OCI-LY7 (cell line): ENCODE data around the gene MRPL18. TPM values are rescaled to one million over a fixed set of nuclear protein-coding genes. Genes with fewer than 3 reads are reported as not detected.

Source experiments
- BruUV-seq: library from RNA; stranded (reverse); fragments of 400-500 nt; replicated peaks from 2 replicates; lab custom pipeline; 2021; lab: Mats Ljungman, UMichigan
- CTCF ChIA-PET: fragments of 300-600 bp; sonication (Branson Sonifier 250); formaldehyde crosslinking; loops from one replicate; lab custom pipeline; 2022; ENCODE audit warnings: antibody characterized with exemption; ENCODE audit not compliant: unreplicated experiment; lab: Charles Lee
- POLR2A ChIA-PET: fragments of 300-600 bp; sonication (Branson Sonifier 250); formaldehyde crosslinking; loops from one replicate; lab custom pipeline; 2022; ENCODE audit warnings: antibody characterized with exemption; lab: Charles Lee
- DNase-seq: peaks from one replicate; pipeline ENCODE4 v3.0.0-alpha.2; 2015; ENCODE audit warnings: low spot score
- H2AFZ ChIP-seq: fragments of 200-600 bp; sonication (generic), shearing (Covaris generic); 2 replicates; pipeline ENCODE4 v1.6.1; 2014; ENCODE audit warnings: mild to moderate bottlenecking, antibody characterized with exemption, low read length, moderate library complexity
- H3K27ac ChIP-seq: fragments of 200-600 bp; sonication (generic); 2 replicates; pipeline ENCODE4 v1.5.1; 2014; ENCODE audit warnings: mixed run types, low read depth, mild to moderate bottlenecking, moderate library complexity, low read length, inconsistent platforms; ENCODE audit not compliant: poor library complexity, severe bottlenecking
- H3K36me3 ChIP-seq: fragments of 200-600 bp; sonication (generic); 2 replicates; pipeline ENCODE4 v1.6.1; 2014; ENCODE audit warnings: mild to moderate bottlenecking, antibody characterized with exemption, low read length, moderate library complexity, mixed read lengths; ENCODE audit not compliant: insufficient read depth
- H3K4me1 ChIP-seq: fragments of 200-600 bp; sonication (generic); 2 replicates; pipeline ENCODE4 v1.5.1; 2014; ENCODE audit warnings: mild to moderate bottlenecking, low read length; ENCODE audit not compliant: insufficient read depth, poor library complexity, severe bottlenecking
- H3K4me2 ChIP-seq: fragments of 200-600 bp; sonication (generic); 2 replicates; pipeline ENCODE4 v1.6.1; 2014; ENCODE audit warnings: mild to moderate bottlenecking, low read length
- H3K4me3 ChIP-seq: fragments of 200-600 bp; sonication (generic); 2 replicates; pipeline ENCODE4 v1.5.1; 2014; ENCODE audit warnings: mild to moderate bottlenecking, low read depth, low read length; ENCODE audit not compliant: poor library complexity, severe bottlenecking
- H3K79me2 ChIP-seq: fragments of 200-600 bp; sonication (generic); 2 replicates; pipeline ENCODE4 v1.6.1; 2016; ENCODE audit warnings: low read depth, mild to moderate bottlenecking, low read length, moderate library complexity, mixed read lengths; ENCODE audit not compliant: insufficient read depth
- H3K9me2 ChIP-seq: fragments of 200-600 bp; sonication (generic); 2 replicates; pipeline ENCODE4 v1.6.1; 2016; ENCODE audit warnings: mild to moderate bottlenecking, low read length, mixed read lengths; ENCODE audit not compliant: insufficient read depth
- H3K9me3 ChIP-seq: fragments of 200-600 bp; sonication (generic); 2 replicates; pipeline ENCODE4 v1.6.1; 2014; ENCODE audit warnings: mild to moderate bottlenecking, mixed run types, low read length, mixed read lengths
- H4K20me1 ChIP-seq: fragments of 200-600 bp; sonication (generic); 2 replicates; pipeline ENCODE4 v1.6.1; 2014; ENCODE audit warnings: mild to moderate bottlenecking, antibody characterized with exemption, low read length, moderate library complexity, mixed read lengths; ENCODE audit not compliant: insufficient read depth
- EZH2phosphoT487 ChIP-seq: fragments of 200-600 bp; sonication (generic); IDR thresholded peaks from 2 replicates; pipeline ENCODE4 v1.6.1; 2018; ENCODE audit warnings: low read depth, borderline replicate concordance, mild to moderate bottlenecking, mixed run types, antibody characterized with exemption, low read length, moderate library complexity, mixed read lengths
- intact Hi-C: fragments of 100-400 bp; cut with micrococcal nuclease; formaldehyde crosslinking; loops from one replicate; pipeline ENCODE4 v1.10.0; 2022; ENCODE audit not compliant: unreplicated experiment
- small RNA-seq: library from RNA; depleted of rRNA; stranded (forward); fragments of <200 nt; gene quantifications from one replicate; pipeline ENCODE3, GENCODE V24; 2014
- total RNA-seq, 2 experiments: library from RNA; depleted of rRNA in 1 of 2; stranded (reverse); fragments of >200 nt in 1 of 2; shearing (Covaris generic) in 1 of 2; gene quantifications; 2 replicates each; pipeline ENCODE4 v1.2.3, GENCODE V29; 2014 to 2022
- TF ChIP-seq, protein P1 (sequence below): fragments of 200-600 bp; sonication (generic); conservative IDR thresholded peaks from 2 replicates; pipeline ENCODE4 v1.5.1; 2014; ENCODE audit warnings: mild to moderate bottlenecking, antibody characterized with exemption, low read length, moderate library complexity, mixed read lengths

Gene MRPL18
- total RNA-seq, 2 experiments from 2014 or later = 117 to 128 TPM

- intact Hi-C loops = no loop called here
- POLR2A ChIA-PET = no interaction called here
- Histone ChIP-seq H3K36me3 (no peaks in the 10 kb centered on the region), H4K20me1 (no peaks in the 10 kb centered on the region), H3K9me2 (no peaks in the 10 kb centered on the region), H3K27ac (no peak overlapping the region), H2AFZ (no peak overlapping the region), H3K9me3 (peaks cover 6% of the 10 kb centered on the region; the same call in 1 of the 2 replicates), H3K4me3 (no peak overlapping the region), H3K79me2 (no peaks in the 10 kb centered on the region), H3K4me2 (no peak overlapping the region), H3K4me1 (no peaks in the 10 kb centered on the region)
- TF ChIP-seq EZH2phosphoT487 = no peak
- TF ChIP-seq, protein P1, sequence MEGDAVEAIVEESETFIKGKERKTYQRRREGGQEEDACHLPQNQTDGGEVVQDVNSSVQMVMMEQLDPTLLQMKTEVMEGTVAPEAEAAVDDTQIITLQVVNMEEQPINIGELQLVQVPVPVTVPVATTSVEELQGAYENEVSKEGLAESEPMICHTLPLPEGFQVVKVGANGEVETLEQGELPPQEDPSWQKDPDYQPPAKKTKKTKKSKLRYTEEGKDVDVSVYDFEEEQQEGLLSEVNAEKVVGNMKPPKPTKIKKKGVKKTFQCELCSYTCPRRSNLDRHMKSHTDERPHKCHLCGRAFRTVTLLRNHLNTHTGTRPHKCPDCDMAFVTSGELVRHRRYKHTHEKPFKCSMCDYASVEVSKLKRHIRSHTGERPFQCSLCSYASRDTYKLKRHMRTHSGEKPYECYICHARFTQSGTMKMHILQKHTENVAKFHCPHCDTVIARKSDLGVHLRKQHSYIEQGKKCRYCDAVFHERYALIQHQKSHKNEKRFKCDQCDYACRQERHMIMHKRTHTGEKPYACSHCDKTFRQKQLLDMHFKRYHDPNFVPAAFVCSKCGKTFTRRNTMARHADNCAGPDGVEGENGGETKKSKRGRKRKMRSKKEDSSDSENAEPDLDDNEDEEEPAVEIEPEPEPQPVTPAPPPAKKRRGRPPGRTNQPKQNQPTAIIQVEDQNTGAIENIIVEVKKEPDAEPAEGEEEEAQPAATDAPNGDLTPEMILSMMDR = no peak
- DNase-seq = no peak
- no TSS peak for BruUV-seq
- CTCF ChIA-PET = no interaction called here
These were observed 54.7 kb downstream of the MRPL18 start for GRCh38 chr6:159844737-159845645.

Small RNA genes lying within 50 kb of the gene (small RNA-seq; reads per million reads assigned to genes)
- 60.5 reads per million, percentile 98 among the genes with 10 or more reads in this experiment for gene SNORA20
- gene SNORA29 = not detected

Other genes with a start within 250 kb of the MRPL18 start
- 29.7 and 36.4 TPM in 2 replicates for gene SOD2, start 97.2 kb upstream of the MRPL18 start, total RNA-seq (2014; rRNA removed; shearing (Covaris generic))
- gene SOD2, start 97.2 kb upstream of the MRPL18 start, total RNA-seq (2022) = 49.2 and 51.8 TPM in 2 replicates
- gene WTAP, start 63.0 kb upstream of the MRPL18 start, total RNA-seq (2014; rRNA removed; shearing (Covaris generic)) = 93.3 and 99.3 TPM in 2 replicates
- 115 and 117 TPM in 2 replicates for gene WTAP, start 63.0 kb upstream of the MRPL18 start, total RNA-seq (2022)
- gene ACAT2, start 28.4 kb upstream of the MRPL18 start, total RNA-seq (2014; rRNA removed; shearing (Covaris generic)) = 39.4 and 42.4 TPM in 2 replicates
- 90.1 and 110 TPM in 2 replicates for gene ACAT2, start 28.4 kb upstream of the MRPL18 start, total RNA-seq (2022)
- 319 and 321 TPM in 2 replicates for gene TCP1, start 865 bp upstream of the MRPL18 start, total RNA-seq (2014; rRNA removed; shearing (Covaris generic))
- 340 and 386 TPM in 2 replicates for gene TCP1, start 865 bp upstream of the MRPL18 start, total RNA-seq (2022)
- gene PNLDC1, start 9.8 kb downstream of the MRPL18 start, total RNA-seq (2014; rRNA removed; shearing (Covaris generic)) = not detected in 2 replicates
- gene PNLDC1, start 9.8 kb downstream of the MRPL18 start, total RNA-seq (2022) = not detected in 2 replicates
- gene MAS1, start 100.5 kb downstream of the MRPL18 start, total RNA-seq (2014; rRNA removed; shearing (Covaris generic)) = under 0.01 TPM in 1 of 2 replicates, not detected in the other
- gene MAS1, start 100.5 kb downstream of the MRPL18 start, total RNA-seq (2022) = not detected in 2 replicates
- gene IGF2R, start 178.6 kb downstream of the MRPL18 start, total RNA-seq (2014; rRNA removed; shearing (Covaris generic)) = 17.9 and 19.3 TPM in 2 replicates
- gene IGF2R, start 178.6 kb downstream of the MRPL18 start, total RNA-seq (2022) = 33.8 and 37.6 TPM in 2 replicates